K562 (cell line): ENCODE data around the gene DPAGT1. TPM values are rescaled to one million over a fixed set of nuclear protein-coding genes. Genes with fewer than 3 reads are reported as not detected.
A peak's percentile ranks its signal among the peaks of the same experiment; 100 is the strongest.

Experiments used
- CBX5 ChIP-seq: IDR thresholded peaks from 2 replicates; pipeline ENCODE4 v1.6.1; 2014; ENCODE audit warnings: low read depth, borderline replicate concordance
- CHD7 ChIP-seq: fragments of 200-600 bp; sonication (generic); IDR thresholded peaks from one replicate; pipeline ENCODE4 v1.6.1; 2012; ENCODE audit warnings: mild to moderate bottlenecking, low read depth, low read length, inconsistent platforms
- DMBX1 ChIP-seq: fragments of 250-450 bp; sonication (Bioruptor Pico); IDR thresholded peaks from 2 replicates; pipeline ENCODE4 v1.8.0; 2022; ENCODE audit warnings: inconsistent platforms, mild to moderate bottlenecking, moderate library complexity, borderline replicate concordance
- FOS ChIP-seq: IDR thresholded peaks from 3 replicates; pipeline ENCODE4 v1.6.1; 2011; ENCODE audit not compliant: insufficient read length; ENCODE audit errors: extremely low read depth
- HDAC2 ChIP-seq: fragments of 450-650 bp; IDR thresholded peaks from 2 replicates; pipeline ENCODE4 v1.6.1; 2016; ENCODE audit warnings: mild to moderate bottlenecking
- KDM1A ChIP-seq, 2 experiments: fragments of 450-650 bp; IDR thresholded peaks; 2 replicates each; pipeline ENCODE4 v1.6.1; 2016; ENCODE audit warnings: mild to moderate bottlenecking in 2 of 2
- KLF13 ChIP-seq: fragments of 450-650 bp; IDR thresholded peaks from 2 replicates; pipeline ENCODE4 v1.6.1; 2016; ENCODE audit warnings: missing genetic modification characterization, low read depth, mild to moderate bottlenecking, missing compliant biosample characterization, moderate library complexity, borderline replicate concordance
- SMARCE1 ChIP-seq: fragments of 450-650 bp; IDR thresholded peaks from 2 replicates; pipeline ENCODE4 v1.7.1; 2016; ENCODE audit warnings: mild to moderate bottlenecking
- TFAM ChIP-seq: fragments of 250-450 bp; sonication (Bioruptor Pico); conservative IDR thresholded peaks from 2 replicates; pipeline ENCODE4 v1.5.0; 2021; ENCODE audit warnings: mild to moderate bottlenecking, moderate library complexity
- ZNF12 ChIP-seq: sonication (generic); formaldehyde crosslinking; IDR thresholded peaks from 2 replicates; pipeline ENCODE4 v1.4.0; 2020; ENCODE audit warnings: mild to moderate bottlenecking, missing genetic modification reagents
- ZNF41 ChIP-seq: fragments of 250-450 bp; sonication (Bioruptor Pico); conservative IDR thresholded peaks from 2 replicates; pipeline ENCODE4 v1.4.0; 2020; ENCODE audit warnings: mild to moderate bottlenecking
- ZNF764 ChIP-seq: fragments of 250-450 bp; sonication (Bioruptor Pico); IDR thresholded peaks from 2 replicates; pipeline ENCODE4 v1.4.0; 2020; ENCODE audit warnings: low read depth, mild to moderate bottlenecking, moderate library complexity
- polyA plus RNA-seq, 8 experiments: library from polyadenylated mRNA; depleted of rRNA in 4 of 8; stranded (reverse) in 5 of 8; unstranded in 3 of 8; fragments of >200 nt; fragmentation: Nextera tagmentation in 2 of 8; fragmentation: Illumina TruSeq in 1 of 8; extraction: Ambion mirVana in 2 of 8; extraction: Trizol in 1 of 8; gene quantifications; 2 replicates each; pipeline versions ENCODE4 v1.2.1 to v1.2.3, GENCODE V29; 2011 to 2014; ENCODE audit warnings: inconsistent platforms in 1 of 8, missing spikeins in 1 of 8
- total RNA-seq, 7 experiments: library from RNA; depleted of rRNA in 6 of 7; stranded (reverse); fragments of >200 nt in 6 of 7; fragmentation: Illumina TruSeq in 2 of 7; extraction: Trizol in 2 of 7; gene quantifications; 2 replicates each; pipeline versions ENCODE4 v1.2.1 to v1.2.3, GENCODE V29; 2011 to 2021; ENCODE audit warnings: low replicate concordance in 1 of 7
- TF ChIP-seq, protein P1 (sequence below): sonication (generic); formaldehyde crosslinking; IDR thresholded peaks from 2 replicates; pipeline ENCODE4 v1.9.0; 2022; ENCODE audit warnings: mild to moderate bottlenecking, missing genetic modification reagents
- TF ChIP-seq, protein P2 (sequence below): sonication (generic); formaldehyde crosslinking; IDR thresholded peaks from 2 replicates; pipeline ENCODE4 v1.8.0; 2022; ENCODE audit warnings: mild to moderate bottlenecking, low read depth, missing genetic modification reagents

The DPAGT1 gene
- total and polyA plus RNA-seq, 9 of the 15 experiments (the other 6 are each of a cell fraction or from before 2014, with no cell fraction given) = 29.9 to 135 (median 85.0) TPM

DNA sequence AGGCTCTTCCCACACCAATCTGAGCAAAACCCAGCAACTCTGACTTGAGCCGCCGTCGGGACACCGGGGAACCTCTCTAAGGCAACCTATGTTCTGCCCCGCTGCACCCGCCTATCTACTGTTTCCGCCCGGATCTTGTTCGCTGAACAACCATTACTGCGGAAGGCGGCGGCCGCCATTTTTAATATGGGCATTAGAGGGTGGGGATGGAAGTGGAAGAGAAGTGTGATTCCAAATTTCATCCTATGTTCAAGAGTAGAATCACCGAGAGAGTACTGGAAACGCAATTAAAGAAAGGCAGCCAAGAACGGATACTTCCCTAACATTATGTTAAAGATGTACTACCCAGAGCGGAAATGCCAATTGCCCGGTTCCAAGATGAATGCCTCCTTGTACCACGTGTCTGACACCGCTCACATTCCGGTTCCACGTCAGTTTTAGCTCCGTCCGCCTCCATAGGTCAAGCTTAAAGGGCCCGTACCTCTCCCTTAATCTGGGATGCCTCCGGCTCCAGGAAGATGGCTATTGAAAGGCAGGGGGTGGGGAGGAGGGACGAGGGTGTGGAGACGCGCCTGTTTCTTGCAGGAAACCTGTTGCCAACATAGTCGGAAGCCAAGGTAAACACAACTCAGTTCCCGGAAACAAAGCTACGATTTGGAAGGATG, at the start of gene DPAGT1 (continued):
- TF ChIP-seq CHD7 (no peak), DMBX1 (CRISPR knock-in tag) (peak; percentile 60; the same call in 1 of the 2 replicates), HDAC2 (peak; percentile 88), CBX5 (no peak), FOS (no peak), KDM1A (IDR thresholded peaks at IDR 0.05) (no peak), SMARCE1 (no peak), KLF13 (tag) (peak; percentile 81; the same call in 1 of the 2 replicates), ZNF764 (no peak), ZNF41 (CRISPR knock-in tag) (0 out of 2 replicates have a peak, but pooled peaks have one; percentile 40), TFAM (CRISPR knock-in tag) (no peak), ZNF12 (CRISPR knock-in tag) (no peak)
- TF ChIP-seq, protein P1, sequence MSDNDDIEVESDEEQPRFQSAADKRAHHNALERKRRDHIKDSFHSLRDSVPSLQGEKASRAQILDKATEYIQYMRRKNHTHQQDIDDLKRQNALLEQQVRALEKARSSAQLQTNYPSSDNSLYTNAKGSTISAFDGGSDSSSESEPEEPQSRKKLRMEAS (CRISPR knock-in tag) = peak; percentile 90
- TF ChIP-seq, protein P2, sequence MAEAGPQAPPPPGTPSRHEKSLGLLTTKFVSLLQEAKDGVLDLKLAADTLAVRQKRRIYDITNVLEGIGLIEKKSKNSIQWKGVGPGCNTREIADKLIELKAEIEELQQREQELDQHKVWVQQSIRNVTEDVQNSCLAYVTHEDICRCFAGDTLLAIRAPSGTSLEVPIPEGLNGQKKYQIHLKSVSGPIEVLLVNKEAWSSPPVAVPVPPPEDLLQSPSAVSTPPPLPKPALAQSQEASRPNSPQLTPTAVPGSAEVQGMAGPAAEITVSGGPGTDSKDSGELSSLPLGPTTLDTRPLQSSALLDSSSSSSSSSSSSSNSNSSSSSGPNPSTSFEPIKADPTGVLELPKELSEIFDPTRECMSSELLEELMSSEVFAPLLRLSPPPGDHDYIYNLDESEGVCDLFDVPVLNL (CRISPR knock-in tag) = no peak
